HG03439 (cell line): ENCODE data around the gene CFAP47.
"Not testable (repeated sequence)": the region's sequence is repeated elsewhere in the genome, so short reads cannot be mapped to it uniquely, and the experiment has no call there.

Experiments used
- ATAC-seq: cut with Tn5 transposase; IDR thresholded peaks from one replicate; pipeline ENCODE4 v1.9.1; 2021; ENCODE audit warnings: mild to moderate bottlenecking, moderate library complexity; ENCODE audit not compliant: unreplicated experiment

Gene CFAP47

GRCh38 chrX:35919536-35920309 is at the start of gene CFAP47:
CFAP47 (plus strand) TSS chrX:35919734; CDS start chrX:35919800, 66 bp downstream.
- no peak for ATAC-seq

GRCh38 chrX:35880601-35881000 is 38.9 kb upstream of the CFAP47 start:
- ATAC-seq: no peak

- no peak for ATAC-seq
Measured at GRCh38 chrX:35886135-35886534, 33.4 kb upstream of the CFAP47 start.

- ATAC-seq: no peak
Measured at GRCh38 chrX:35890699-35891098, 28.8 kb upstream of the CFAP47 start.

- ATAC-seq: not testable (repeated sequence)
Measured at GRCh38 chrX:35986816-35987215, 67.3 kb downstream of the CFAP47 start.

GRCh38 chrX:36007207-36007606 is 87.7 kb downstream of the CFAP47 start:
- no peak for ATAC-seq

GRCh38 chrX:36019125-36019524 is 99.6 kb downstream of the CFAP47 start:
- ATAC-seq: no peak

- ATAC-seq: no peak
Measured at GRCh38 chrX:36035550-36035949, 116.0 kb downstream of the CFAP47 start.

GRCh38 chrX:36062778-36063177 is 143.2 kb downstream of the CFAP47 start:
- ATAC-seq: no peak

GRCh38 chrX:36071061-36071460 is 151.5 kb downstream of the CFAP47 start:
- no peak for ATAC-seq

GRCh38 chrX:36075009-36075408 is 155.5 kb downstream of the CFAP47 start:
- ATAC-seq: not testable (repeated sequence)

- no peak for ATAC-seq
Measured at GRCh38 chrX:36083256-36083655, 163.7 kb downstream of the CFAP47 start.

GRCh38 chrX:36087366-36087765 is 167.8 kb downstream of the CFAP47 start:
- no peak for ATAC-seq

- not testable (repeated sequence) for ATAC-seq
Measured at GRCh38 chrX:36088939-36089338, 169.4 kb downstream of the CFAP47 start.

GRCh38 chrX:36102425-36102824 is 182.9 kb downstream of the CFAP47 start:
- ATAC-seq: no peak

- no peak for ATAC-seq
Measured at GRCh38 chrX:36116222-36116621, 196.7 kb downstream of the CFAP47 start.

- no peak for ATAC-seq
Measured at GRCh38 chrX:36159254-36159653, 239.7 kb downstream of the CFAP47 start.

GRCh38 chrX:36160081-36160480 is 240.5 kb downstream of the CFAP47 start:
- ATAC-seq: no peak

GRCh38 chrX:36198575-36198974 is 279.0 kb downstream of the CFAP47 start:
- no peak for ATAC-seq

GRCh38 chrX:36199928-36200327 is 280.4 kb downstream of the CFAP47 start:
- ATAC-seq: no peak

- ATAC-seq: no peak
Measured at GRCh38 chrX:36214924-36215323, 295.4 kb downstream of the CFAP47 start.

GRCh38 chrX:36218801-36219200 is 299.3 kb downstream of the CFAP47 start:
- ATAC-seq: no peak
